GM23248 (cell line): Measurements from ENCODE around the gene C1QTNF2.

Source experiments
- EZH2 ChIP-seq: fragments of 200-600 bp; sonication (generic); IDR thresholded peaks from 2 replicates; pipeline ENCODE4 v1.6.1; 2018; ENCODE audit warnings: antibody characterized with exemption, mild to moderate bottlenecking; ENCODE audit not compliant: insufficient read depth, poor library complexity, severe bottlenecking
- EZH2phosphoT487 ChIP-seq: fragments of 200-600 bp; sonication (generic); IDR thresholded peaks from 2 replicates; pipeline ENCODE4 v1.6.1; 2018; ENCODE audit warnings: antibody characterized with exemption, moderate library complexity, mild to moderate bottlenecking, low read depth; ENCODE audit not compliant: insufficient read depth

DNA sequence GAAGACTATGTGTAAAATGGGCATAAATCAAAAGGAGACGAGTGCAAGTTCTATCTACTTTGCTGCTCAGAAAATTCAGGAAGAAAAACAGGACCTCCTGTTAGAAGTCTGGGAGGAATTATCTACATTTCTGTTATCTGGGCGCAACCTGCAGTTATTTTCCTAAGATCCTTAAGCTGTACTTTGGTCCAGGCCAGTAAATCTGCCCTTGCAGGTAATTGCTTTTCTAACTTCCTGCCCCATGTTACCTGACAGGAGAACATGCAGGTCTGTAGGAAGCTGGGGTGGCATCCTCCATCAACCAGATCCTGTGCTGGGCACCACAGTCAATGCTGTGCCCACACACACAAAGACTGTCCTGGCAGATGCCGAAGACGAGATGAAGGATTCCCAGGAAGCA lies 63.7 kb downstream of the C1QTNF2 start:
- TF ChIP-seq EZH2 (no peak), EZH2phosphoT487 (no peak)
